Medulla oblongata (tissue), 1 donor: ENCODE measurements around the gene TNIK.

Source experiments
- DNase-seq: peaks from one replicate; pipeline ENCODE4 v3.0.0-alpha.2; 2015; ENCODE audit errors: extremely low spot score

The TNIK gene

GRCh38 chr3:171044835-171045793, 415.1 kb downstream of the TNIK start:
- no peak for DNase-seq

GRCh38 chr3:171044384-171044783, 415.8 kb downstream of the TNIK start:
- no peak for DNase-seq

DNA sequence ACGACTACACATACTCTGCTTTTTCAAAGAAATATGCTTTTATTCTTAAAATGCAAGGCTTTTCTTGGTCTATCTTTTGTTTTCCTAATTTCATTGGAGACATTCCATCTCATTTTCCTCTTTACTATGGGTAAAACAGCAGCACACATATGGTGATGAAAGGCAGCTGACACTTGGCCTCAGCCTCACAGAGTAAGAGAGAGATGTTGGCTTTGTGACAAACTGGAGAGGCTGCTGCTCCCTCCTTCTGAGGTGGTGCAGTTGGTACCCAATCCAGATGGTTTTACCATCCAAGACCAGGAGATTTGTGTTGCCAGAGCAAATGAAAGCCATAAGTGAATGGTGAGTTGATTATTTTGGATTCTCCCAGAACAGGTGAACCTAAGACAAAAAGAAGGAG, 420.5 kb downstream of the TNIK start:
- DNase-seq: no peak

GRCh38 chr3:171038342-171038741, 421.9 kb downstream of the TNIK start:
- no peak for DNase-seq

GRCh38 chr3:171028779-171029232, 431.4 kb downstream of the TNIK start:
- DNase-seq: no peak

- peak; percentile 21 for DNase-seq
Measured at GRCh38 chr3:171028025-171028778, 432.0 kb downstream of the TNIK start.

DNA sequence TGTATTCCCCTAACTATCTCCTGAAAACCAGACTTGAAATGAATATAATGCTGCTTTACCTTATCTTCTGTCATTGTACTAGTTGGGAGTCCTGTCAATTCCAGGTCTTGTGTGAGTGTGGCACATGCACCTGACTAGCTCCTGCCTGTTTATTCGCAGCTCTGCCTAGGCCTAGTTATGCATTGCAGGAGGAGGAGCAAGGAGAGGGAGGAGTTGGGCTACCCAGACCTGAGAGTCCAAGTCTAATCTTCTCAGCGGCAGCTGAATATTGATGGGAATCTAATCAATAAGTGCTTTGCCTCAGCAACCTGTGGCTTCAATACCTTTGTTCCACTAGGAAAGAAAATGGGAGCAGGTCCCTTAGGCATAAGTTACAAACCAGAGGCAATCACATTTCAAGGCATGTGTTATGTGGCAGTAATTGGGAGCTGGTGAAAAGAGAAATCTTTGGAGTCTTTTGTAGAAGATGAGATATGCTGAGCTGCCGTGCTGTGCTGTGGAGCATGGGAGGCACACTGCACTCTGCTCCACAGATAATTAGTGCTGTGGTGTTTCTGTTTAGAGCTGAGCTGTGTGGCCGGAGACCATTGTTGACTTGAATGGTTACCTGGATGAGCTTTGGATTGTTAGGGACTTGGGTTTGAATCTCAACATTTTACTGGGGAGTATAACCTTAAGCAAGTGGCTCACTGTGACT, 433.5 kb downstream of the TNIK start, which contains the start of gene SLC2A2:
Gene SLC2A2 (minus strand): TSS at position 124 of the 697 bp plus-strand sequence. CDS start 50 bp downstream, at position 74.
- no peak for DNase-seq

DNA sequence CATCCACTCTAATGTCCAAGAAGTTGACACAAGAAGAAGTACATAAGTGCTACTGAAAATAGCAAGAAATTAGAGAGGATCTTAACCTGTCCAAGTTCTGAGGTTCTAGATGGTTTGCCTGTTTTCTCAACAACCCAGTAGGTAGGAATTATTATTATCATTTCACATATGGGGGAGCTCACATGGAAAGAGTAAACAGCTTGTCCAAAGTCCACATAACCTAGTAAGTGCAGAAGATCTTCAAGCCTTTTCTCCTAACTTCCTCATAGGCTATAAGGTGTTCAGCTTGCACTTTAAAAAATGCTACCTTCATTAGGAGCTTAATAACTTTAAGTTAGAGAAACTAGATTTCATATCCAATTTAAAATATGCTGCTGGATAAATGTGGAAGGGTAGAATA, 436.6 kb downstream of the TNIK start:
- no peak for DNase-seq

DNA sequence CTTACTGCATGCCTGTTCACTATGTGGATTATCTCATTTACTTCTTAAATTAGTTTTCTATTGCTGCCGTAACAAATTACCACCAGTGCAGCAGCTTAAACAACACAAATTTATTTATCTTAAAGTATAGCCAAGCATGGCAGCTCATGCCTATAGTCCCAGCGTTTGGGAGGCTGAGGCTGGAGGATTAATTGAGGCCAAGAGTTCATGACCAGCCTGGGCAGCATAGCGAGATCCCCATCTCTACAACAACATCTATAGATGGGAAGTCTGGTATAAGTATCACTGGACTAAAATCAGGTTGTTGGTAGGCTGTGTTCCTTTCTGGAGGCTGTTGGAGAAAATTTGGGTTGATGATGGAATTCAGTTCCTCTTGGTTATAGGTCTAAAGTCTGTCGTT, 438.8 kb downstream of the TNIK start:
- no peak for DNase-seq

DNA sequence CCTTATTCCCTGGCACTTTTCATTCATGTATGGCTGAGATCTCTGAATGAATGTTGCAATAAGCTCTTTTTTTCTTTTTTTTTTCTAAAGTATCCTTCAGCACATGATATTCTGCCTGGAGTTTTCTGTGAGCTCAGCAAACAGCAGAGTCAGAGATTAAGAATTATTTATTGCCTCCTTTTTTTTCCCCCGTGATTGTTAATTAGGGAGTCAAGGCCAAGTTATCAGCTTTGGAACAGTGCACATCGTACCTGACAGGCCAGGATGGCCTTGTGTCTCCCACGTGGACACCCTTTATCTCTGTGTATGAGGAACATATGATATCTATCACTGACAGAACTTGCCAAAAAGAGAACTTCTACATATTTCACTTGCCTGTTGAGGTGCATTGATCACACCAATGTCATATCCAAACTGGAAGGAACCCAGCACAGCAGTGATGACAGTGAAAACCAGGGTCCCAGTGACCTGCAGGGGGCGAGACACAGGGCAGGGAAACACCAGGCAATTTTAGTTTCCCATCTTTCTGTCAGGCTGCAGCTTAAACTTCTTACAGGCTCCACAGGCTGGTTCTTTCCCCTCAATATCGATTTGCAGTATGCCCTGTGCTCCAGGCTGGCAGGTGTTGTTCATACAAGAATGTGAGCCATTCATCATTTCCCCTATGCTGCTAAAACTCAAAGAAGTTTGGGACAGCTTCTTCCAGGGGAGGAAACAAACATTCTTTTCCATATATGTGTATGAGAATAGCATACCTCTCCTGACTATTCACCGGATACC, 441.9 kb downstream of the TNIK start:
- no peak for DNase-seq

DNA sequence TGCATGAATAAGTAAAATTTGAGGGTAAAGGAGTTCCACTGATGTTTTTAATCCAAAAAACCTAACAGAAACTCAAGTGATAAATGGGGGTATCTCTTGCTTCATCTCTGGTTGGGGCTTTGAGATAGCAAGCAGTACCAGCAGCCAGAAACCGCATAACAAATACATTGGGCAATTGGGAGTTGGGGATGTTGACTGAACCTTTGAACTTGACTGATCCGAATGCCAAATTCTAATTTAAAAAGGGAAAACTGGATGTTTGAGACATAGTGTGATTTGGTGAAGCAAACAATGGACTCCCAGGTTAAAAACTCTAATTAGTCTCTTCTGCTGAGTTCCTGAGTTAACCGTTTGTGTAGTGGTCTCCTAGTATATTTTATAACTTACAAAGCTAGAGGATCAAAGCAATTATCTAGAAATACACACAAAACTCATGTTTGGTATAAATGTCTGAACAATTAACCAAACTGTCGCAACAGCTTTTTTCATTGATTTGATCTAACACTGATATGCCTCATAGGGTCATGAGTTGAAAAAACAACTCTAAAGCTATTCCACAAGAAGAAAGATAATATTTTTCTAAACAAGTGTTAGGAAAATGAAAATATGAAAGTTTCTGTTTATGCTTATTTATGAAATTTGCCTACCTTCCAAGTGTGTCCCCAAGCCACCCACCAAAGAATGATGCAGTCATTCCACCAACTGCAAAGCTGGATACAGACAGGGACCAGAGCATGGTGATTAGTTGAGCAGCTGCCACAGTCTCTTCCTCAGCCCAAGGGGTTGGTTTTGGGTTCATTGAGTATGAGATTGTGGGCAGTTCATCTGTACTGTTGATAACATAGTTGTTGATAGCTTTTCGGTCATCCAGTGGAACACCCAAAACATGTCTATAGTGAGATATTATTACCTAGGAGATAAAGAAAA, 446.1 kb downstream of the TNIK start:
- DNase-seq: no peak

GRCh38 chr3:171011873-171012336, 448.3 kb downstream of the TNIK start:
- no peak for DNase-seq
